ENCODE results near the gene TH.
A peak's percentile ranks its signal among the peaks of the same experiment; 100 is the strongest.

TH gene

GRCh38 chr11:2202071-2202899 is 30.7 kb upstream of the TH start:
- peak; percentile 21 for DNase-seq
- Histone ChIP-seq H3K18ac (ENCODE audit: low read length) (no peak overlapping the region), H3K27me3 (ENCODE audit: insufficient read depth, low read length, poor library complexity) (no peaks in the 10 kb centered on the region), H3K4me2 (ENCODE audit: low read length) (no peak overlapping the region), H3K4ac (ENCODE audit: low read depth, low read length) (no peak overlapping the region), H3K56ac (ENCODE audit: low read length) (no peak overlapping the region), H3K9ac (ENCODE audit: low read length) (no peak overlapping the region), H3K4me1 (ENCODE audit: control insufficient read depth, low read depth, low read length) (no peaks in the 10 kb centered on the region), H3K79me2 (ENCODE audit: control insufficient read depth, insufficient read depth, low read length) (no peaks in the 10 kb centered on the region), H3K4me3 (ENCODE audit: low read length) (no peak overlapping the region), H2AK5ac (ENCODE audit: low read length) (no peak overlapping the region), H4K5ac (ENCODE audit: low read length) (no peak overlapping the region), H2BK120ac (ENCODE audit: low read depth, low read length) (no peak overlapping the region), H4K8ac (ENCODE audit: low read depth, low read length) (no peak overlapping the region), H2BK5ac (ENCODE audit: low read length) (no peak overlapping the region), H3K27ac (ENCODE audit: low read depth, low read length) (no peak overlapping the region), H3K23ac (ENCODE audit: low read length) (no peak overlapping the region), H3K79me1 (ENCODE audit: low read length) (no peaks in the 10 kb centered on the region), H2BK15ac (replicated peaks; ENCODE audit: low read depth) (no peak overlapping the region), H3K36me3 (ENCODE audit: control insufficient read depth, insufficient read depth, low read length) (no peaks in the 10 kb centered on the region)
- WGBS (ENCODE audit: extremely low coverage, insufficient coverage, low lambda C conversion rate) = no CpG with 5 or more reads among the region's 29 CpGs

- no peak overlapping the region for H3K9ac ChIP-seq (ENCODE audit: low read length)
- H3K18ac ChIP-seq (ENCODE audit: low read length) = no peak overlapping the region
- no peak overlapping the region for H3K27ac ChIP-seq (ENCODE audit: low read depth, low read length)
- no peak overlapping the region for H2BK120ac ChIP-seq (ENCODE audit: low read depth, low read length)
- no peak overlapping the region for H3K4me2 ChIP-seq (ENCODE audit: low read length)
- H2BK15ac ChIP-seq (replicated peaks; ENCODE audit: low read depth) = no peak overlapping the region
- H3K56ac ChIP-seq (ENCODE audit: low read length) = no peak overlapping the region
- H3K79me1 ChIP-seq (ENCODE audit: low read length) = no peaks in the 10 kb centered on the region
- no peaks in the 10 kb centered on the region for H3K36me3 ChIP-seq (ENCODE audit: control insufficient read depth, insufficient read depth, low read length)
- no peaks in the 10 kb centered on the region for H3K79me2 ChIP-seq (ENCODE audit: control insufficient read depth, insufficient read depth, low read length)
- no peak overlapping the region for H4K8ac ChIP-seq (ENCODE audit: low read depth, low read length)
- WGBS (ENCODE audit: extremely low coverage, insufficient coverage, low lambda C conversion rate) = no CpG with 5 or more reads among the region's 2 CpGs
- H2BK5ac ChIP-seq (ENCODE audit: low read length) = no peak overlapping the region
- no peak overlapping the region for H4K5ac ChIP-seq (ENCODE audit: low read length)
- H3K4ac ChIP-seq (ENCODE audit: low read depth, low read length) = no peak overlapping the region
- H3K27me3 ChIP-seq (ENCODE audit: insufficient read depth, low read length, poor library complexity) = no peaks in the 10 kb centered on the region
- H2AK5ac ChIP-seq (ENCODE audit: low read length) = no peak overlapping the region
- no peak overlapping the region for H3K4me3 ChIP-seq (ENCODE audit: low read length)
- H3K4me1 ChIP-seq (ENCODE audit: control insufficient read depth, low read depth, low read length) = no peaks in the 10 kb centered on the region
- no peak overlapping the region for H3K23ac ChIP-seq (ENCODE audit: low read length)
- no peak for DNase-seq
Measured at GRCh38 chr11:2201542-2201941, 29.9 kb upstream of the TH start.

GRCh38 chr11:2200957-2201519 is 29.4 kb upstream of the TH start:
- no peak overlapping the region for H3K18ac ChIP-seq (ENCODE audit: low read length)
- H2BK15ac ChIP-seq (replicated peaks; ENCODE audit: low read depth) = no peak overlapping the region
- no peak overlapping the region for H3K4me2 ChIP-seq (ENCODE audit: low read length)
- no peak overlapping the region for H4K5ac ChIP-seq (ENCODE audit: low read length)
- no peak overlapping the region for H2BK120ac ChIP-seq (ENCODE audit: low read depth, low read length)
- H3K27me3 ChIP-seq (ENCODE audit: insufficient read depth, low read length, poor library complexity) = no peaks in the 10 kb centered on the region
- no peak overlapping the region for H2AK5ac ChIP-seq (ENCODE audit: low read length)
- no peak overlapping the region for H2BK5ac ChIP-seq (ENCODE audit: low read length)
- no peaks in the 10 kb centered on the region for H3K4me1 ChIP-seq (ENCODE audit: control insufficient read depth, low read depth, low read length)
- WGBS (ENCODE audit: extremely low coverage, insufficient coverage, low lambda C conversion rate) = no CpG with 5 or more reads among the region's 1 CpG
- H3K4me3 ChIP-seq (ENCODE audit: low read length) = no peak overlapping the region
- no peak overlapping the region for H3K23ac ChIP-seq (ENCODE audit: low read length)
- no peak overlapping the region for H3K56ac ChIP-seq (ENCODE audit: low read length)
- H3K9ac ChIP-seq (ENCODE audit: low read length) = no peak overlapping the region
- H3K79me1 ChIP-seq (ENCODE audit: low read length) = no peaks in the 10 kb centered on the region
- H3K27ac ChIP-seq (ENCODE audit: low read depth, low read length) = no peak overlapping the region
- no peaks in the 10 kb centered on the region for H3K79me2 ChIP-seq (ENCODE audit: control insufficient read depth, insufficient read depth, low read length)
- DNase-seq = no peak
- no peak overlapping the region for H4K8ac ChIP-seq (ENCODE audit: low read depth, low read length)
- no peaks in the 10 kb centered on the region for H3K36me3 ChIP-seq (ENCODE audit: control insufficient read depth, insufficient read depth, low read length)
- no peak overlapping the region for H3K4ac ChIP-seq (ENCODE audit: low read depth, low read length)

GRCh38 chr11:2200536-2200935 is 28.9 kb upstream of the TH start:
- no peaks in the 10 kb centered on the region for H3K27me3 ChIP-seq (ENCODE audit: insufficient read depth, low read length, poor library complexity)
- H3K79me2 ChIP-seq (ENCODE audit: control insufficient read depth, insufficient read depth, low read length) = no peaks in the 10 kb centered on the region
- no peaks in the 10 kb centered on the region for H3K79me1 ChIP-seq (ENCODE audit: low read length)
- no peaks in the 10 kb centered on the region for H3K4me1 ChIP-seq (ENCODE audit: control insufficient read depth, low read depth, low read length)
- H3K56ac ChIP-seq (ENCODE audit: low read length) = no peak overlapping the region
- H3K4ac ChIP-seq (ENCODE audit: low read depth, low read length) = no peak overlapping the region
- no peak overlapping the region for H4K8ac ChIP-seq (ENCODE audit: low read depth, low read length)
- H2BK120ac ChIP-seq (ENCODE audit: low read depth, low read length) = no peak overlapping the region
- H2BK5ac ChIP-seq (ENCODE audit: low read length) = no peak overlapping the region
- H3K4me2 ChIP-seq (ENCODE audit: low read length) = no peak overlapping the region
- no peak overlapping the region for H3K23ac ChIP-seq (ENCODE audit: low read length)
- no CpG with 5 or more reads among the region's 11 CpGs for WGBS (ENCODE audit: extremely low coverage, insufficient coverage, low lambda C conversion rate)
- H3K4me3 ChIP-seq (ENCODE audit: low read length) = no peak overlapping the region
- H3K36me3 ChIP-seq (ENCODE audit: control insufficient read depth, insufficient read depth, low read length) = no peaks in the 10 kb centered on the region
- H2BK15ac ChIP-seq (replicated peaks; ENCODE audit: low read depth) = no peak overlapping the region
- H3K9ac ChIP-seq (ENCODE audit: low read length) = no peak overlapping the region
- no peak overlapping the region for H2AK5ac ChIP-seq (ENCODE audit: low read length)
- no peak for DNase-seq
- no peak overlapping the region for H3K27ac ChIP-seq (ENCODE audit: low read depth, low read length)
- no peak overlapping the region for H3K18ac ChIP-seq (ENCODE audit: low read length)
- H4K5ac ChIP-seq (ENCODE audit: low read length) = no peak overlapping the region

GRCh38 chr11:2199466-2200341 is 28.1 kb upstream of the TH start:
- Histone ChIP-seq H3K4me3 (ENCODE audit: low read length) (no peak overlapping the region), H3K27me3 (ENCODE audit: insufficient read depth, low read length, poor library complexity) (no peaks in the 10 kb centered on the region), H3K4ac (ENCODE audit: low read depth, low read length) (no peak overlapping the region), H2BK15ac (replicated peaks; ENCODE audit: low read depth) (no peak overlapping the region), H3K27ac (ENCODE audit: low read depth, low read length) (no peak overlapping the region), H2BK120ac (ENCODE audit: low read depth, low read length) (no peak overlapping the region), H3K4me1 (ENCODE audit: control insufficient read depth, low read depth, low read length) (no peaks in the 10 kb centered on the region), H3K18ac (ENCODE audit: low read length) (no peak overlapping the region), H3K79me2 (ENCODE audit: control insufficient read depth, insufficient read depth, low read length) (no peaks in the 10 kb centered on the region), H2BK5ac (ENCODE audit: low read length) (no peak overlapping the region), H3K79me1 (ENCODE audit: low read length) (no peaks in the 10 kb centered on the region), H2AK5ac (ENCODE audit: low read length) (no peak overlapping the region), H3K4me2 (ENCODE audit: low read length) (no peak overlapping the region), H3K56ac (ENCODE audit: low read length) (no peak overlapping the region), H3K36me3 (ENCODE audit: control insufficient read depth, insufficient read depth, low read length) (no peaks in the 10 kb centered on the region), H3K23ac (ENCODE audit: low read length) (no peak overlapping the region), H4K5ac (ENCODE audit: low read length) (no peak overlapping the region), H3K9ac (ENCODE audit: low read length) (no peak overlapping the region), H4K8ac (ENCODE audit: low read depth, low read length) (no peak overlapping the region)
- whole genome bisulfite sequencing (ENCODE audit: extremely low coverage, insufficient coverage, low lambda C conversion rate) = no CpG with 5 or more reads among the region's 22 CpGs
- DNase-seq = no peak
